Thyroid gland (tissue), 4 donors: ENCODE data around the gene MCF2L.

Experiments used
- CTCF ChIP-seq, 6 experiments: fragments of 200-600 bp in 3 of 6; fragments of 450-650 bp in 3 of 6; sonication (generic) in 3 of 6; IDR thresholded peaks; one replicate each; pipeline ENCODE4 v1.5.1; 2016 to 2019; ENCODE audit warnings: antibody characterized with exemption in 6 of 6, mild to moderate bottlenecking in 2 of 6, inconsistent platforms in 1 of 6, moderate library complexity in 1 of 6
- POLR2A ChIP-seq, 2 donors: fragments of 450-650 bp; IDR thresholded peaks; one replicate each; pipeline ENCODE4 v1.6.1; 2017; ENCODE audit warnings: antibody characterized with exemption in 2 of 2, mild to moderate bottlenecking in 2 of 2, moderate library complexity in 1 of 2

DNA sequence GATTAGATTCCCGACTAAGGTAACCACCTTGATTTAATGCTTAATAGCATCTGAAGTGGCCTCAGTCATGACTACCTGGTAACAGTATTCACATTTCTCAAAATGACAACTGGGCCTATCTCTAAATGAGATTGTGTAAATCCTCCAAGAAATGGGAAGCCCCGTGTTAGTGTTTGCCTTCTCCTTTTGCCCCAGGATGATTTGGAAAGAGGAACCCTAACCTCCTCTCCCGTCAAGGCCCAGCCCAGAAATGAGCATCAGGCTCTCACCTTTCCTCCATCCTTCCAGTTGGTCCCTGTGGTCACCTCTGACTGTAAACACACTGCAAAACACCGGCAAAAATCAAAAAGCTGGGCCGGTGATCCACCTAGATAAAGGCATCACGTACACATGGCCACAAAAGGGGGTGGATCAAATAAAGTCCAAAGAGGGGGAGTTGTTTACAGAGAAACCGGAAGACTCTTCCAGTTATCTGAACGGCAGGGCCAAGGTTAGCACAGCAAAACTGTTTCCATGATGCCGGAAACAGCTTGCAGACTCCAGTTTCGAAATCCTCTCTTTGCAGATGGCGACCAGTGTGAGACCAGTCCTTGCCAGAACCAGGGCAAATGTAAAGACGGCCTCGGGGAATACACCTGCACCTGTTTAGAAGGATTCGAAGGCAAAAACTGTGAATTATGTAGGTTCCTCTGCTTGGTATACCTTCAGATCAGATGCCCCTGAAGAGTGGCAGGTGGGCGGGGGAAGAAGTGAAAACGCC is 170.0 kb downstream of the MCF2L start:
- TF ChIP-seq POLR2A (IDR thresholded peaks at IDR 0.05) = no peak
- TF ChIP-seq CTCF (IDR thresholded peaks at IDR 0.05) = no peak
